ENCODE data around the gene PAPOLB. TPM values are rescaled to one million over a fixed set of nuclear protein-coding genes. Genes with fewer than 3 reads are reported as not detected.

The PAPOLB gene
- total and polyA plus RNA-seq, 2 of the 4 experiments (the other 2 are of a cell fraction), result under 0.01 TPM; not detected in 1

GRCh38 chr7:4819560-4820404 is 42.0 kb downstream of the PAPOLB start:
- Histone ChIP-seq H2AK5ac (ENCODE audit: low read depth, low read length) (no peak overlapping the region), H4K20me1 (ENCODE audit: insufficient read depth, low read length) (no peaks in the 10 kb centered on the region), H3K18ac (ENCODE audit: low read depth, low read length) (no peak overlapping the region), H3K27ac (ENCODE audit: insufficient read depth, low read length) (no peak overlapping the region), H3K4me1 (ENCODE audit: control insufficient read depth, insufficient read depth, low read length) (no peaks in the 10 kb centered on the region; the same call in 1 of the 2 replicates), H3K4me3 (ENCODE audit: insufficient read depth, low read depth, low read length) (no peak overlapping the region), H3K23ac (ENCODE audit: low read depth, low read length) (no peak overlapping the region), H3K4ac (ENCODE audit: low read depth, low read length) (no peak overlapping the region), H2BK15ac (ENCODE audit: low read depth, low read length) (no peak overlapping the region), H2AFZ (replicated peaks; ENCODE audit: low read length, poor library complexity) (no peak overlapping the region), H3K56ac (ENCODE audit: extremely low read depth, insufficient read depth, low read length) (no peak overlapping the region), H3K4me2 (ENCODE audit: low read depth, low read length) (no peak overlapping the region), H4K8ac (ENCODE audit: low read depth in 2 of 2, low read length in 2 of 2) (no peak overlapping the region), H4K91ac (ENCODE audit: insufficient read depth, low read depth, low read length) (no peak overlapping the region), H4K5ac (ENCODE audit: low read depth, low read length) (no peak overlapping the region), H2BK20ac (ENCODE audit: low read depth, low read length) (no peak overlapping the region), H3K9me1 (ENCODE audit: insufficient read depth, low read length) (no peaks in the 10 kb centered on the region), H2BK5ac (ENCODE audit: low read depth, low read length, poor library complexity, severe bottlenecking) (no peak overlapping the region), H2BK120ac (ENCODE audit: low read depth, low read length) (no peak overlapping the region), H3K9me3 (ENCODE audit: control insufficient read depth, insufficient read depth, low read length) (no peaks in the 10 kb centered on the region), H3K27me3 (ENCODE audit: control insufficient read depth, insufficient read depth, low read length) (peaks cover 2% of the 10 kb centered on the region; the same call in 1 of the 2 replicates), H3K36me3 (ENCODE audit: control insufficient read depth, insufficient read depth, low read length) (no peaks in the 10 kb centered on the region), H2AK9ac (replicated peaks; ENCODE audit: low read depth, low read length, poor library complexity) (no peak overlapping the region), H3K79me1 (ENCODE audit: low read depth in 1 of 2, low read length in 2 of 2) (no peaks in the 10 kb centered on the region), H3K9ac (ENCODE audit: low read depth, low read length) (no peak overlapping the region), H3K14ac (replicated peaks; ENCODE audit: low read depth, low read length) (no peak overlapping the region)
- dilution Hi-C loops (cut with HindIII; ENCODE audit: low sequenced_read_pairs, unreplicated experiment) (no loop called here), in situ Hi-C loops (cut with MboI; ENCODE audit: low sequenced_read_pairs) (no loop called here), intact Hi-C loops (cut with micrococcal nuclease) (no loop called here)
- ATAC-seq (ENCODE audit: low read depth), result no peak
- POLR2A ChIA-PET (ENCODE audit: unreplicated experiment), result no interaction called here
- TF ChIP-seq SMC3 (IDR thresholded peaks at IDR 0.05; ENCODE audit: low read depth, low read length) (no peak), NFE2L2 (IDR thresholded peaks at IDR 0.05; ENCODE audit: low read depth, low read length) (no peak), RFX5 (IDR thresholded peaks at IDR 0.05; ENCODE audit: low read depth, low read length) (no peak), CEBPB (IDR thresholded peaks at IDR 0.05; ENCODE audit: low read depth, low read length) (no peak), USF2 (IDR thresholded peaks at IDR 0.05; ENCODE audit: low read depth, low read length) (no peak), CTCF (conservative IDR thresholded peaks at IDR 0.05; ENCODE audit: low read depth, low read length) (no peak)
- CTCF ChIA-PET, result no interaction called here
- no peak for DNase-seq
- WGBS, 2 experiments (ENCODE audit: extremely low coverage in 2 of 2, insufficient read length in 1 of 2), result 69% methylated on average over 17 of the region's 39 CpGs; no CpG with 5 or more reads in 1 of the 2 experiments
- no TSS peak for BruUV-seq (replicated peaks)
